Esophagus squamous epithelium (tissue), 5 donors: ENCODE measurements around the gene AAGAB. TPM values are rescaled to one million over a fixed set of nuclear protein-coding genes. Genes with fewer than 3 reads are reported as not detected.

Source experiments
- DNase-seq: peaks from one replicate; lab custom pipeline; 2025; lab: John Stamatoyannopoulos, UW
- H3K27ac ChIP-seq, 4 donors: fragments of 200-600 bp; sonication (generic); one replicate each; pipeline ENCODE4 v1.5.1; 2016 to 2019; ENCODE audit warnings: mild to moderate bottlenecking in 1 of 4
- H3K27me3 ChIP-seq, 4 donors: fragments of 200-600 bp; sonication (generic); 1 replicate in 3 of 4; 2 replicates in 1 of 4; pipeline versions ENCODE4 v1.5.1 to v1.6.0; 2017 to 2021; ENCODE audit warnings: antibody characterized with exemption in 1 of 4
- H3K36me3 ChIP-seq, 3 donors: fragments of 200-600 bp; sonication (generic); one replicate each; pipeline ENCODE4 v1.5.1; 2016 to 2019
- H3K4me1 ChIP-seq, 3 donors: fragments of 200-600 bp; sonication (generic); one replicate each; pipeline ENCODE4 v1.5.1; 2017 to 2019
- H3K4me3 ChIP-seq, 4 donors: fragments of 200-600 bp; sonication (generic); 1 replicate in 3 of 4; 2 replicates in 1 of 4; pipeline ENCODE4 v1.5.1; 2016 to 2019; ENCODE audit warnings: mild to moderate bottlenecking in 2 of 4, moderate library complexity in 1 of 4
- H3K9me3 ChIP-seq, 3 donors: fragments of 200-600 bp; sonication (generic); one replicate each; pipeline ENCODE4 v1.5.1; 2016 to 2019
- CTCF ChIP-seq, 6 experiments: fragments of 450-650 bp in 4 of 6; fragments of 200-600 bp in 2 of 6; sonication (generic) in 2 of 6; IDR thresholded peaks; one replicate each; pipeline ENCODE4 v1.5.1; 2016 to 2019; ENCODE audit warnings: antibody characterized with exemption in 6 of 6, mild to moderate bottlenecking in 4 of 6, moderate library complexity in 4 of 6
- POLR2A ChIP-seq, 4 donors: fragments of 450-650 bp; IDR thresholded peaks; one replicate each; pipeline ENCODE4 v1.6.1; 2017; ENCODE audit warnings: antibody characterized with exemption in 4 of 4, mild to moderate bottlenecking in 4 of 4, moderate library complexity in 3 of 4
- WGBS, 2 donors: methylation state at CpG; one replicate each; pipeline ENCODE4 v1.1.5; 2018; 5-methylcytosine and 5-hydroxymethylcytosine counted together
- intact Hi-C: fragments of 100-400 bp; cut with DNase I; formaldehyde crosslinking; loops from one replicate; pipeline ENCODE4 v1.15.0; 2022
- total RNA-seq, 4 donors: library from RNA; depleted of rRNA; stranded (reverse); fragments of >200 nt; gene quantifications; one replicate each; pipeline ENCODE4 v1.1.0, GENCODE V29; 2016
- donor health status: DM: yes; HTN: yes; CAD: no.

Gene AAGAB
- total RNA-seq, 4 donors from 2014 or later: 16.7 to 35.6 (median 31.4) TPM

- Histone ChIP-seq H3K27ac (peak overlapping the region in 3 of 4 donors; percentile 73 to 81 (median 73)), H3K4me3 (no peak overlapping the region), H3K27me3 (no peaks in the 10 kb centered on the region), H3K9me3 (no peaks in the 10 kb centered on the region), H3K4me1 (peaks cover 24 to 75% (median 47%) of the 10 kb centered on the region in 3 donors), H3K36me3 (peaks cover 14 to 96% (median 39%) of the 10 kb centered on the region in 3 donors)
- 81 to 100% methylated on average over 1 to 4 of the region's 4 CpGs for WGBS, 2 donors
- TF ChIP-seq CTCF (IDR thresholded peaks at IDR 0.05): no peak
- no peak for TF ChIP-seq POLR2A (IDR thresholded peaks at IDR 0.05)
- DNase-seq: no peak
- intact Hi-C loops: no loop called here
Observed at GRCh38 chr15:67186688-67187087, 67.8 kb downstream of the AAGAB start.

- peaks cover 24 to 75% (median 47%) of the 10 kb centered on the region in 3 donors for H3K4me1 ChIP-seq
- H3K27me3 ChIP-seq: no peaks in the 10 kb centered on the region
- no peak overlapping the region for H3K4me3 ChIP-seq
- no peaks in the 10 kb centered on the region for H3K9me3 ChIP-seq
- H3K36me3 ChIP-seq: peaks cover 14 to 96% (median 42%) of the 10 kb centered on the region in 3 donors
- WGBS, 2 donors: 43 to 66% methylated on average over 4 to 5 of the region's 6 CpGs
- no peak for DNase-seq
- intact Hi-C loops: no loop called here
- peak overlapping the region in 3 of 4 donors; percentile 73 to 81 (median 73) for H3K27ac ChIP-seq
- TF ChIP-seq POLR2A (IDR thresholded peaks at IDR 0.05) (no peak), CTCF (IDR thresholded peaks at IDR 0.05) (no peak)
Observed at GRCh38 chr15:67186226-67186649, 68.2 kb downstream of the AAGAB start.

GRCh38 chr15:67185621-67186225 is 68.7 kb downstream of the AAGAB start:
- DNase-seq: no peak
- Histone ChIP-seq H3K4me1 (peaks cover 24 to 75% (median 47%) of the 10 kb centered on the region in 3 donors), H3K36me3 (peaks cover 19 to 96% (median 41%) of the 10 kb centered on the region in 3 donors), H3K27me3 (no peaks in the 10 kb centered on the region), H3K9me3 (no peaks in the 10 kb centered on the region), H3K4me3 (no peak overlapping the region), H3K27ac (peak overlapping the region in 3 of 4 donors; percentile 73 to 81 (median 73))
- intact Hi-C loops: no loop called here
- 67 to 79% methylated on average over 7 to 8 of the region's 9 CpGs for WGBS, 2 donors
- TF ChIP-seq CTCF (IDR thresholded peaks at IDR 0.05) (no peak), POLR2A (IDR thresholded peaks at IDR 0.05) (no peak)

- Histone ChIP-seq H3K27ac (peak overlapping the region in 3 of 4 donors; percentile 73 to 81 (median 73)), H3K4me1 (peaks cover 24 to 70% (median 43%) of the 10 kb centered on the region in 3 donors), H3K4me3 (no peak overlapping the region), H3K27me3 (no peaks in the 10 kb centered on the region), H3K9me3 (no peaks in the 10 kb centered on the region), H3K36me3 (peaks cover 19 to 96% (median 35%) of the 10 kb centered on the region in 3 donors)
- intact Hi-C loops: no loop called here
- no peak for DNase-seq
- WGBS, 2 donors: 66 to 72% methylated on average over 3 to 6 of the region's 6 CpGs
- TF ChIP-seq POLR2A (IDR thresholded peaks at IDR 0.05) (no peak), CTCF (IDR thresholded peaks at IDR 0.05) (no peak)
Observed at GRCh38 chr15:67185051-67185450, 69.4 kb downstream of the AAGAB start.

GRCh38 chr15:67184208-67184925 is 70.1 kb downstream of the AAGAB start:
- Histone ChIP-seq H3K36me3 (peaks cover 19 to 96% (median 35%) of the 10 kb centered on the region in 3 donors), H3K27ac (peak overlapping the region in 2 of 4 donors; percentile 25 to 81), H3K9me3 (no peaks in the 10 kb centered on the region), H3K27me3 (no peaks in the 10 kb centered on the region), H3K4me3 (no peak overlapping the region), H3K4me1 (peaks cover 24 to 69% (median 43%) of the 10 kb centered on the region in 3 donors)
- 92 to 94% methylated on average over 12 of the region's 18 CpGs for WGBS, 2 donors
- intact Hi-C loops: no loop called here
- TF ChIP-seq POLR2A (IDR thresholded peaks at IDR 0.05) (no peak), CTCF (IDR thresholded peaks at IDR 0.05) (no peak)
- DNase-seq: no peak
